HepG2 (cell line): ENCODE measurements around the gene TGDS. TPM values are rescaled to one million over a fixed set of nuclear protein-coding genes. Genes with fewer than 3 reads are reported as not detected.

Source experiments
- ATAC-seq: fragments of 200-7000 bp; cut with Tn5 transposase; 3 replicates; pipeline ENCODE4 v1.9.1; 2020; ENCODE audit warnings: mild to moderate bottlenecking, moderate library complexity
- BruUV-seq: library from RNA; stranded (reverse); fragments of 400-500 nt; replicated peaks from 2 replicates; lab custom pipeline; 2021; lab: Mats Ljungman, UMichigan
- CTCF ChIA-PET: fragments of 300-600 bp; formaldehyde crosslinking; extraction: SDS; loops from one replicate; lab custom pipeline; 2021; ENCODE audit warnings: low total read pairs, inconsistent platforms, low intra/inter-chr PET ratio; lab: Yijun Ruan, JAX
- POLR2A ChIA-PET: fragments of 350-600 bp; sonication (Branson Sonifier 250); formaldehyde crosslinking; loops from one replicate; lab custom pipeline; 2020; ENCODE audit warnings: antibody characterized with exemption, inconsistent platforms; lab: Yijun Ruan, JAX
- DNase-seq: peaks from one replicate; pipeline ENCODE4 v3.0.0-alpha.2; 2015; ENCODE audit warnings: low spot score
- FAIRE-seq: peaks from 3 replicates; lab custom pipeline; 2011; peaks lifted over from hg19 to GRCh38; lab: Jason Lieb, UNC
- H2AFZ ChIP-seq: one replicate; pipeline ENCODE4 v1.6.1; 2011; ENCODE audit warnings: low read length, inconsistent platforms
- H3K27ac ChIP-seq: fragments of 300-600 bp; 3 replicates; pipeline ENCODE4 v1.8.0; 2011; ENCODE audit warnings: mixed run types, mild to moderate bottlenecking, mixed read lengths, low read length, inconsistent platforms; ENCODE audit not compliant: insufficient read depth; ENCODE audit errors: extremely low read length
- H3K27me3 ChIP-seq, 2 experiments: fragments of 200-600 bp in 1 of 2; 2 replicates in 1 of 2; 3 replicates in 1 of 2; pipeline versions ENCODE4 v1.6.0 to v1.8.0; 2011; ENCODE audit warnings: low read length in 2 of 2, mild to moderate bottlenecking in 2 of 2, moderate library complexity in 2 of 2, inconsistent platforms in 1 of 2; ENCODE audit not compliant: insufficient read depth in 2 of 2, control insufficient read depth in 1 of 2
- H3K36me3 ChIP-seq, 2 experiments: fragments of 200-600 bp in 1 of 2; replicated peaks in 1 of 2; 2 replicates in 1 of 2; 3 replicates in 1 of 2; pipeline versions ENCODE4 v1.5.1 to v1.8.0; 2011; ENCODE audit warnings: low read length in 2 of 2, inconsistent platforms in 1 of 2; ENCODE audit not compliant: insufficient read depth in 2 of 2, control insufficient read depth in 1 of 2
- H3K4me1 ChIP-seq: 2 replicates; pipeline ENCODE4 v1.5.1; 2012; ENCODE audit warnings: low read length, inconsistent platforms; ENCODE audit not compliant: insufficient read depth
- H3K4me2 ChIP-seq: 2 replicates; pipeline ENCODE4 v1.6.0; 2011; ENCODE audit warnings: low read depth, low read length, inconsistent platforms
- H3K4me3 ChIP-seq, 3 experiments: fragments of 200-600 bp in 1 of 3; sonication (generic), shearing (Covaris generic) in 1 of 3; replicated peaks in 1 of 3; 2 replicates each; pipeline ENCODE4 v1.5.1; 2011 to 2016; ENCODE audit warnings: low read length in 3 of 3, inconsistent platforms in 2 of 3, low read depth in 2 of 3, mild to moderate bottlenecking in 2 of 3, control low read depth in 1 of 3, mixed read lengths in 1 of 3; ENCODE audit not compliant: insufficient read depth in 1 of 3
- H3K79me2 ChIP-seq: one replicate; pipeline ENCODE4 v1.6.1; 2011; ENCODE audit warnings: low read length, inconsistent platforms; ENCODE audit not compliant: insufficient read depth
- H3K9ac ChIP-seq: 2 replicates; pipeline ENCODE4 v1.6.0; 2011; ENCODE audit warnings: mild to moderate bottlenecking, low read depth, low read length, inconsistent platforms; ENCODE audit not compliant: insufficient read depth
- H3K9me3 ChIP-seq: 2 replicates; pipeline ENCODE4 v1.5.1; 2012; ENCODE audit warnings: mild to moderate bottlenecking, low read length
- H4K20me1 ChIP-seq: 2 replicates; pipeline ENCODE4 v1.6.0; 2011; ENCODE audit warnings: inconsistent platforms, mild to moderate bottlenecking, low read length, moderate library complexity; ENCODE audit not compliant: insufficient read depth
- IRX3 ChIP-seq: sonication (generic); formaldehyde crosslinking; IDR thresholded peaks from 2 replicates; pipeline ENCODE4 v1.8.1; 2023; ENCODE audit warnings: mild to moderate bottlenecking, low read depth, missing genetic modification reagents, borderline replicate concordance
- MIER2 ChIP-seq: IDR thresholded peaks from 2 replicates; pipeline ENCODE4 v1.6.1; 2016; ENCODE audit warnings: missing biosample characterization, missing genetic modification reagents
- NR2F1 ChIP-seq, 2 experiments: fragments of 450-650 bp in 1 of 2; formaldehyde crosslinking in 1 of 2; IDR thresholded peaks; 2 replicates each; pipeline versions ENCODE4 v1.5.0 to v1.6.1; 2016 to 2020; ENCODE audit warnings: mild to moderate bottlenecking in 1 of 2, missing compliant biosample characterization in 1 of 2, missing genetic modification reagents in 1 of 2, moderate library complexity in 1 of 2
- SMC3 ChIP-seq: IDR thresholded peaks from 2 replicates; pipeline ENCODE4 v1.6.1; 2011; ENCODE audit warnings: low read length, improper control_type of control experiment
- ZNF547 ChIP-seq: sonication (generic); formaldehyde crosslinking; IDR thresholded peaks from 2 replicates; pipeline ENCODE4 v1.5.1; 2020; ENCODE audit warnings: mild to moderate bottlenecking, missing genetic modification reagents
- WGBS: methylation state at CpG from one replicate; pipeline ENCODE4 v1.1.6; 2017; ENCODE audit warnings: low lambda C conversion rate; 5-methylcytosine and 5-hydroxymethylcytosine counted together
- in situ Hi-C: cut with HindIII; loops from 2 replicates; pipeline ENCODE4 v1.10.0; 2017; ENCODE audit warnings: low pct_unique_long_range_greater_than_20kb; ENCODE audit not compliant: extremely low pct_ligation_motif_present
- intact Hi-C: fragments of 100-400 bp; cut with micrococcal nuclease; formaldehyde crosslinking; loops from one replicate; pipeline ENCODE4 v1.10.0; 2022; ENCODE audit not compliant: unreplicated experiment
- polyA plus RNA-seq, 8 experiments: library from polyadenylated mRNA; depleted of rRNA in 3 of 8; stranded (reverse) in 7 of 8; unstranded in 1 of 8; fragments of >200 nt; fragmentation: Illumina TruSeq in 4 of 8; extraction: Trizol in 4 of 8; gene quantifications; 2 replicates each; pipeline versions ENCODE4 v1.2.1 to v1.2.3, GENCODE V29; 2011 to 2016; ENCODE audit warnings: low read depth in 4 of 8, missing spikeins in 1 of 8, mixed read lengths in 1 of 8; ENCODE audit not compliant: insufficient read depth in 1 of 8
- total RNA-seq, 5 experiments: library from RNA; depleted of rRNA; stranded (reverse); fragments of >200 nt; fragmentation: Illumina TruSeq; extraction: Trizol; gene quantifications; 2 replicates each; pipeline ENCODE4 v1.2.3, GENCODE V29; 2016; ENCODE audit warnings: low read depth in 1 of 5
- TF ChIP-seq, protein P1 (sequence below): sonication (generic); formaldehyde crosslinking; IDR thresholded peaks from 2 replicates; pipeline ENCODE4 v1.4.0; 2020; ENCODE audit warnings: missing genetic modification reagents
- TF ChIP-seq, protein P2 (sequence below): sonication (generic); formaldehyde crosslinking; IDR thresholded peaks from 2 replicates; pipeline ENCODE4 v1.5.0; 2020; ENCODE audit warnings: mild to moderate bottlenecking, missing genetic modification reagents, borderline replicate concordance
- TF ChIP-seq, protein P3 (sequence below): sonication (generic); formaldehyde crosslinking; IDR thresholded peaks from 2 replicates; pipeline ENCODE4 v1.5.0; 2020; ENCODE audit warnings: missing genetic modification reagents

The TGDS gene
- total and polyA plus RNA-seq, 2 of the 13 experiments (the other 11 are each of a cell fraction or from before 2014, with no cell fraction given) = 15.5 to 17.9 TPM

DNA sequence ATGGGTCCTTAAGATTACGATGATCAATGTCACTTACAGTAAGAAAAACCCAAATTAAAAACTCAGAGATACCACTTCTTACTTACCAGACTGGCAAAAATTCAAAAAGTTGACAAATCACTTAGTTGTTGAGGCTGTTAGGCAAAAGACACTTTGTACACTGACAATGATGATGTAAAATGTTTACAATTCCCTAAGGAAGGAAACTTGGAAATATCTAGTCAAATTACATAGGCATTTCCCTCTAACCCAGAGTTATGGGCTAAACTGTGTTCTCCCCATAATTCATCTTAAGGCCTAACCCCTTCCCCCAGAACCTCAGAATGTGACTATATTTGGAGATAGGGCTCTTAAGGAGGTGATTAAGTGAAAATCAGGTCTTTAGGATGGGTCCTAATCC, 12.0 kb downstream of the TGDS start:
- no peaks in the 10 kb centered on the region for H4K20me1 ChIP-seq
- no peak overlapping the region for H2AFZ ChIP-seq
- H3K4me3 ChIP-seq = no peak overlapping the region
- no peak overlapping the region for H3K27ac ChIP-seq
- TF ChIP-seq, protein P1, sequence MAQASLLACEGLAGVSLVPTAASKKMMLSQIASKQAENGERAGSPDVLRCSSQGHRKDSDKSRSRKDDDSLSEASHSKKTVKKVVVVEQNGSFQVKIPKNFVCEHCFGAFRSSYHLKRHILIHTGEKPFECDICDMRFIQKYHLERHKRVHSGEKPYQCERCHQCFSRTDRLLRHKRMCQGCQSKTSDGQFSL (CRISPR knock-in tag) = no peak
- TF ChIP-seq, protein P2, sequence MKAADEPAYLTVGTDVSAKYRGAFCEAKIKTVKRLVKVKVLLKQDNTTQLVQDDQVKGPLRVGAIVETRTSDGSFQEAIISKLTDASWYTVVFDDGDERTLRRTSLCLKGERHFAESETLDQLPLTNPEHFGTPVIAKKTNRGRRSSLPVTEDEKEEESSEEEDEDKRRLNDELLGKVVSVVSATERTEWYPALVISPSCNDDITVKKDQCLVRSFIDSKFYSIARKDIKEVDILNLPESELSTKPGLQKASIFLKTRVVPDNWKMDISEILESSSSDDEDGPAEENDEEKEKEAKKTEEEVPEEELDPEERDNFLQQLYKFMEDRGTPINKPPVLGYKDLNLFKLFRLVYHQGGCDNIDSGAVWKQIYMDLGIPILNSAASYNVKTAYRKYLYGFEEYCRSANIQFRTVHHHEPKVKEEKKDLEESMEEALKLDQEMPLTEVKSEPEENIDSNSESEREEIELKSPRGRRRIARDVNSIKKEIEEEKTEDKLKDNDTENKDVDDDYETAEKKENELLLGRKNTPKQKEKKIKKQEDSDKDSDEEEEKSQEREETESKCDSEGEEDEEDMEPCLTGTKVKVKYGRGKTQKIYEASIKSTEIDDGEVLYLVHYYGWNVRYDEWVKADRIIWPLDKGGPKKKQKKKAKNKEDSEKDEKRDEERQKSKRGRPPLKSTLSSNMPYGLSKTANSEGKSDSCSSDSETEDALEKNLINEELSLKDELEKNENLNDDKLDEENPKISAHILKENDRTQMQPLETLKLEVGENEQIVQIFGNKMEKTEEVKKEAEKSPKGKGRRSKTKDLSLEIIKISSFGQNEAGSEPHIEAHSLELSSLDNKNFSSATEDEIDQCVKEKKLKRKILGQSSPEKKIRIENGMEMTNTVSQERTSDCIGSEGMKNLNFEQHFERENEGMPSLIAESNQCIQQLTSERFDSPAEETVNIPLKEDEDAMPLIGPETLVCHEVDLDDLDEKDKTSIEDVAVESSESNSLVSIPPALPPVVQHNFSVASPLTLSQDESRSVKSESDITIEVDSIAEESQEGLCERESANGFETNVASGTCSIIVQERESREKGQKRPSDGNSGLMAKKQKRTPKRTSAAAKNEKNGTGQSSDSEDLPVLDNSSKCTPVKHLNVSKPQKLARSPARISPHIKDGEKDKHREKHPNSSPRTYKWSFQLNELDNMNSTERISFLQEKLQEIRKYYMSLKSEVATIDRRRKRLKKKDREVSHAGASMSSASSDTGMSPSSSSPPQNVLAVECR (CRISPR knock-in tag) = no peak
- TF ChIP-seq ZNF547 (CRISPR knock-in tag) (no peak), IRX3 (no peak), MIER2 (CRISPR knock-in tag) (no peak), SMC3 (no peak), NR2F1 (CRISPR knock-in tag; IDR thresholded peaks at IDR 0.05) (no peak)
- TF ChIP-seq, protein P3, sequence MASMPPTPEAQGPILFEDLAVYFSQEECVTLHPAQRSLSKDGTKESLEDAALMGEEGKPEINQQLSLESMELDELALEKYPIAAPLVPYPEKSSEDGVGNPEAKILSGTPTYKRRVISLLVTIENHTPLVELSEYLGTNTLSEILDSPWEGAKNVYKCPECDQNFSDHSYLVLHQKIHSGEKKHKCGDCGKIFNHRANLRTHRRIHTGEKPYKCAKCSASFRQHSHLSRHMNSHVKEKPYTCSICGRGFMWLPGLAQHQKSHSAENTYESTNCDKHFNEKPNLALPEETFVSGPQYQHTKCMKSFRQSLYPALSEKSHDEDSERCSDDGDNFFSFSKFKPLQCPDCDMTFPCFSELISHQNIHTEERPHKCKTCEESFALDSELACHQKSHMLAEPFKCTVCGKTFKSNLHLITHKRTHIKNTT = no peak
- H3K4me2 ChIP-seq = no peak overlapping the region
- POLR2A ChIA-PET = no interaction called here
- WGBS = 97% methylated on average over 1 of the region's 1 CpG
- in situ Hi-C loops (no loop called here), intact Hi-C loops (no loop called here)
- BruUV-seq = no TSS peak
- H3K27me3 ChIP-seq = no peaks in the 10 kb centered on the region
- CTCF ChIA-PET = no interaction called here
- no peaks in the 10 kb centered on the region for H3K9me3 ChIP-seq
- peaks cover 5 to 29% of the 10 kb centered on the region in 2 experiments for H3K36me3 ChIP-seq
- peaks cover 5% of the 10 kb centered on the region for H3K79me2 ChIP-seq
- no peak overlapping the region for H3K9ac ChIP-seq
- ATAC-seq = no peak
- DNase-seq = no peak
- 0 out of 2 replicates have a peak, but pooled peaks cover 5% of the 10 kb centered on the region for H3K4me1 ChIP-seq
- FAIRE-seq = no peak
